Endothelial cell of umbilical vein (primary cell): ENCODE measurements around the gene FAM227B. TPM values are rescaled to one million over a fixed set of nuclear protein-coding genes. Genes with fewer than 3 reads are reported as not detected.

Experiments
- BruUV-seq: library from RNA; stranded (reverse); fragments of 400-500 nt; replicated peaks from 2 replicates; lab custom pipeline; 2021; lab: Mats Ljungman, UMichigan
- CTCF ChIA-PET: fragments of 300-600, 350-600 bp; sonication (Branson Sonifier 250); formaldehyde crosslinking; loops from one replicate; lab custom pipeline; 2021; ENCODE audit warnings: antibody characterized with exemption, inconsistent platforms; lab: Charles Lee
- POLR2A ChIA-PET: fragments of 300-600, 350-600 bp; sonication (Branson Sonifier 250); formaldehyde crosslinking; loops from one replicate; lab custom pipeline; 2021; ENCODE audit warnings: antibody characterized with exemption, inconsistent platforms; lab: Charles Lee
- DNase-seq: peaks from one replicate; pipeline ENCODE4 v3.0.0-alpha.2; 2011; ENCODE audit warnings: low read depth, low spot score
- FAIRE-seq: peaks from 2 replicates; lab custom pipeline; 2011; peaks lifted over from hg19 to GRCh38; lab: Jason Lieb, UNC
- H2AFZ ChIP-seq: 2 replicates; pipeline ENCODE4 v1.6.0; 2012; ENCODE audit warnings: low read depth, low read length, control low read depth, inconsistent platforms
- H3K27ac ChIP-seq: 2 replicates; pipeline ENCODE4 v1.5.1; 2011; ENCODE audit warnings: low read depth, mild to moderate bottlenecking, control low read depth, low read length, moderate library complexity; ENCODE audit not compliant: insufficient read depth
- H3K27me3 ChIP-seq, 2 experiments: 2 replicates each; pipeline versions ENCODE4 v1.6.0 to v1.6.1; 2011; ENCODE audit warnings: low read length in 2 of 2, mixed read lengths in 1 of 2; ENCODE audit not compliant: control insufficient read depth in 2 of 2, insufficient read depth in 2 of 2
- H3K36me3 ChIP-seq, 2 experiments: 2 replicates in 1 of 2; 3 replicates in 1 of 2; pipeline ENCODE4 v1.5.1; 2011; ENCODE audit warnings: low read length in 2 of 2, mild to moderate bottlenecking in 1 of 2, moderate library complexity in 1 of 2; ENCODE audit not compliant: control insufficient read depth in 2 of 2, insufficient read depth in 2 of 2; ENCODE audit errors: extremely low read depth in 1 of 2
- H3K4me1 ChIP-seq: 3 replicates; pipeline ENCODE4 v1.5.1; 2011; ENCODE audit warnings: mild to moderate bottlenecking, low read length; ENCODE audit not compliant: control insufficient read depth, insufficient read depth; ENCODE audit errors: extremely low read depth
- H3K4me2 ChIP-seq: 2 replicates; pipeline ENCODE4 v1.6.1; 2011; ENCODE audit warnings: low read length, control low read depth, mixed read lengths; ENCODE audit not compliant: insufficient read depth
- H3K4me3 ChIP-seq, 3 experiments: fragments of 200-600 bp in 1 of 3; sonication (generic), shearing (Covaris generic) in 1 of 3; replicated peaks in 1 of 3; 2 replicates each; pipeline ENCODE4 v1.5.1; 2011 to 2016; ENCODE audit warnings: control low read depth in 3 of 3, low read length in 3 of 3, mild to moderate bottlenecking in 2 of 3, inconsistent platforms in 1 of 3, low read depth in 1 of 3, moderate library complexity in 1 of 3; ENCODE audit not compliant: insufficient read depth in 1 of 3
- H3K79me2 ChIP-seq: 2 replicates; pipeline ENCODE4 v1.6.0; 2012; ENCODE audit warnings: low read length, inconsistent platforms; ENCODE audit not compliant: control insufficient read depth, insufficient read depth
- H3K9ac ChIP-seq: replicated peaks from 2 replicates; pipeline ENCODE3; 2011; ENCODE audit warnings: low read length, control low read depth; ENCODE audit not compliant: insufficient read depth; ENCODE audit errors: extremely low read depth
- H3K9me1 ChIP-seq: replicated peaks from 3 replicates; pipeline ENCODE4 v1.6.0; 2011; ENCODE audit warnings: mild to moderate bottlenecking, low read length; ENCODE audit not compliant: control insufficient read depth, insufficient read depth; ENCODE audit errors: extremely low read depth
- H3K9me3 ChIP-seq: replicated peaks from 2 replicates; pipeline ENCODE4 v1.5.1; 2012; ENCODE audit warnings: low read length, inconsistent platforms; ENCODE audit not compliant: control insufficient read depth, insufficient read depth
- H4K20me1 ChIP-seq: replicated peaks from 2 replicates; pipeline ENCODE3; 2011; ENCODE audit warnings: mild to moderate bottlenecking, low read length; ENCODE audit not compliant: control insufficient read depth, insufficient read depth; ENCODE audit errors: extremely low read depth
- CTCF ChIP-seq, 2 donors: IDR thresholded peaks; 1 replicate in 1 of 2; 2 replicates in 1 of 2; pipeline ENCODE4 v1.5.1; 2011; ENCODE audit warnings: low read length in 2 of 2, mild to moderate bottlenecking in 2 of 2, moderate library complexity in 2 of 2, control low read depth in 1 of 2, inconsistent platforms in 1 of 2, low read depth in 1 of 2; ENCODE audit not compliant: insufficient read depth in 1 of 2; ENCODE audit errors: extremely low read depth in 1 of 2
- EZH2 ChIP-seq: IDR thresholded peaks from 2 replicates; pipeline ENCODE4 v1.6.1; 2012; ENCODE audit warnings: borderline replicate concordance, low read depth, mild to moderate bottlenecking, moderate library complexity, low read length, inconsistent platforms; ENCODE audit not compliant: severe bottlenecking
- FOS ChIP-seq: IDR thresholded peaks from 2 replicates; pipeline ENCODE4 v1.6.1; 2011; ENCODE audit warnings: mild to moderate bottlenecking, low read length, moderate library complexity, borderline replicate concordance; ENCODE audit not compliant: insufficient read depth
- GATA2 ChIP-seq: IDR thresholded peaks from 2 replicates; pipeline ENCODE4 v1.7.0; 2011; ENCODE audit warnings: low read depth, mild to moderate bottlenecking, moderate library complexity, mixed read lengths, low read length; ENCODE audit not compliant: insufficient read length, insufficient read depth
- JUN ChIP-seq: IDR thresholded peaks from 2 replicates; pipeline ENCODE4 v1.6.1; 2011; ENCODE audit warnings: borderline replicate concordance, low read depth; ENCODE audit not compliant: insufficient read length, insufficient read depth
- MYC ChIP-seq: IDR thresholded peaks from one replicate; pipeline ENCODE4 v1.6.1; 2011; ENCODE audit warnings: mild to moderate bottlenecking, low read depth, low read length
- POLR2AphosphoS5 ChIP-seq: IDR thresholded peaks from 2 replicates; pipeline ENCODE4 v1.6.1; 2012; ENCODE audit warnings: low read depth, mild to moderate bottlenecking, control low read depth, low read length, moderate library complexity; ENCODE audit not compliant: insufficient read depth
- dilution Hi-C: fragments of 300-500 bp; cut with MboI; formaldehyde crosslinking; loops from one replicate; pipeline ENCODE4 v1.15.0; 2019; ENCODE audit warnings: low sequenced_read_pairs; ENCODE audit not compliant: extremely low pct_ligation_motif_present
- intact Hi-C: fragments of 100-400 bp; cut with micrococcal nuclease; formaldehyde crosslinking; loops from one replicate; pipeline ENCODE4 v1.10.0; 2022
- polyA plus RNA-seq, 4 experiments: library from polyadenylated mRNA; depleted of rRNA in 3 of 4; stranded (reverse) in 3 of 4; unstranded in 1 of 4; fragments of >200 nt; gene quantifications; 2 replicates each; pipeline versions ENCODE4 v1.2.1 to v1.2.3, GENCODE V29; 2011 to 2012; ENCODE audit warnings: missing spikeins in 1 of 4
- total RNA-seq: library from RNA; stranded (reverse); gene quantifications from 2 replicates; pipeline ENCODE4 v1.2.3, GENCODE V29; 2021
- TF ChIP-seq, protein P1 (sequence below): IDR thresholded peaks from 2 replicates; pipeline ENCODE4 v1.6.1; 2011; ENCODE audit not compliant: insufficient read depth, insufficient read length

FAM227B gene
- total and polyA plus RNA-seq, 2 donors (not counting 3 experiments of a cell fraction or from before 2014, with no cell fraction given) = 1.5 to 1.8 TPM

DNA sequence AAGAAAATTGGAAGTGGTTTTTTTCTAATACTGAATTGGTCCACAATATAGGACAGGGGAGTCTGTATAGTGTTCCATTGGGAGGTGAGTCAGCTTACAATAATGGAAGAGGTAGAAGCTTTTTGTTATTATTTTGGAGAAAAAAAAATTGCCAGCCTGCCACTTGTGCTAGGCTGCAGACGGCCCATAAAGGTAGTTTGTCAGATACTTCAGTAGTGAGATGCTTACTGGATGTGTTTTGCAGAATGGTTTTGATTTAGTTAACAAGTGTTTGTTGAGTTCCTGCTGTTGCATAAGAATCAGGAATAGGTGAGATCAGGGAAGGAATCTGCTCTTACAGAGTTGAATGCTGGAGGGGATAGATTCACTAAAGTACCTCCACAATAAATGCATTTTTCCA is 1.3 kb upstream of the FAM227B start:
- H3K4me1 ChIP-seq = peaks cover 20% of the 10 kb centered on the region
- BruUV-seq = no TSS peak
- peaks cover 31% of the 10 kb centered on the region for H3K79me2 ChIP-seq
- H3K4me3 ChIP-seq = peak overlapping the region; percentile 73 to 91 (median 83)
- dilution Hi-C loops = no loop called here
- no peak overlapping the region for H2AFZ ChIP-seq
- POLR2A ChIA-PET = no interaction called here
- peak overlapping the region; percentile 85 for H3K9ac ChIP-seq
- H4K20me1 ChIP-seq = no peaks in the 10 kb centered on the region
- no peaks in the 10 kb centered on the region for H3K27me3 ChIP-seq
- H3K9me1 ChIP-seq = no peaks in the 10 kb centered on the region
- H3K36me3 ChIP-seq = peaks cover 2 to 8% of the 10 kb centered on the region in 2 experiments
- no peak overlapping the region for H3K27ac ChIP-seq
- H3K4me2 ChIP-seq = peak overlapping the region; percentile 99
- DNase-seq (no peak), FAIRE-seq (no peak)
- CTCF ChIA-PET = no interaction called here
- intact Hi-C loops = loop anchor here (5.0 to 10.0 kb wide), 5 partner anchors 387 to 1473 kb away; partner anchors contain the start of genes GALK2, SHC4 and TNFAIP8L3
- TF ChIP-seq GATA2 = no peak
- TF ChIP-seq FOS = no peak
- no peak for TF ChIP-seq EZH2
- no peak for TF ChIP-seq MYC
- TF ChIP-seq JUN = no peak
- no peak for TF ChIP-seq POLR2AphosphoS5
- TF ChIP-seq, protein P1, sequence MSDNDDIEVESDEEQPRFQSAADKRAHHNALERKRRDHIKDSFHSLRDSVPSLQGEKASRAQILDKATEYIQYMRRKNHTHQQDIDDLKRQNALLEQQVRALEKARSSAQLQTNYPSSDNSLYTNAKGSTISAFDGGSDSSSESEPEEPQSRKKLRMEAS = no peak
- TF ChIP-seq CTCF (IDR thresholded peaks at IDR 0.05; ENCODE audit: extremely low read depth in 1 of 2, insufficient read depth in 1 of 2, low read depth in 1 of 2, low read length in 2 of 2) = no peak
- peaks cover 2% of the 10 kb centered on the region for H3K9me3 ChIP-seq
